Measurements from ENCODE around the gene C1S.
A peak's percentile ranks its signal among the peaks of the same experiment; 100 is the strongest.

Gene C1S

GRCh38 chr12:7018350-7019042, 42.0 kb upstream of the C1S start, which contains the start of gene LPCAT3 (continued):
- TF ChIP-seq PRDM2 (tag by site-specific recombination; IDR thresholded peaks at IDR 0.05; ENCODE audit: borderline replicate concordance): no peak
- TF ChIP-seq ZNF660 (tag by site-specific recombination; IDR thresholded peaks at IDR 0.05): peak; percentile 89; the same call in 1 of the 2 replicates
- no peak; the same call in 1 of the 2 replicates for TF ChIP-seq YY2 (tag by site-specific recombination; IDR thresholded peaks at IDR 0.05)
- peak; percentile 75; the same call in 1 of the 2 replicates for TF ChIP-seq KLF8 (tag by site-specific recombination; IDR thresholded peaks at IDR 0.05)
- no peak for TF ChIP-seq ZNF529 (tag by site-specific recombination; IDR thresholded peaks at IDR 0.05; ENCODE audit: insufficient replicate concordance)
- 0 out of 2 replicates have a peak, but pooled peaks have one; percentile 13 for TF ChIP-seq ZNF18 (tag by site-specific recombination; IDR thresholded peaks at IDR 0.05)
- TF ChIP-seq ZBTB10 (tag by site-specific recombination; IDR thresholded peaks at IDR 0.05): peak; percentile 97
- TF ChIP-seq ZNF391 (tag by site-specific recombination; IDR thresholded peaks at IDR 0.05; ENCODE audit: borderline replicate concordance, low read depth): no peak
- TF ChIP-seq IKZF3 (tag by site-specific recombination; IDR thresholded peaks at IDR 0.05): peak; percentile 79
- peak; percentile 32 for TF ChIP-seq ZNF394 (tag by site-specific recombination; IDR thresholded peaks at IDR 0.05; ENCODE audit: borderline replicate concordance)
- peak; percentile 88 for TF ChIP-seq SP3 (tag by site-specific recombination; IDR thresholded peaks at IDR 0.05)
- no peak for TF ChIP-seq KLF16 (tag by site-specific recombination; IDR thresholded peaks at IDR 0.05)
- TF ChIP-seq ZBTB8A (tag by site-specific recombination; IDR thresholded peaks at IDR 0.05): peak; percentile 99
- TF ChIP-seq SP7 (tag by site-specific recombination; IDR thresholded peaks at IDR 0.05): no peak; the same call in none of the 2 replicates
- TF ChIP-seq INSM2 (tag by site-specific recombination; IDR thresholded peaks at IDR 0.05): peak; percentile 60
- peak; percentile 67; the same call in 1 of the 2 replicates for TF ChIP-seq ZBTB44 (tag by site-specific recombination; IDR thresholded peaks at IDR 0.05)
- no peak; the same call in 1 of the 2 replicates for TF ChIP-seq ZFP69B (tag by site-specific recombination; IDR thresholded peaks at IDR 0.05)
- TF ChIP-seq ZNF26 (tag by site-specific recombination; IDR thresholded peaks at IDR 0.05): no peak
- no peak for TF ChIP-seq YY1 (tag by site-specific recombination; IDR thresholded peaks at IDR 0.05)
- no peak for TF ChIP-seq ZNF114 (tag by site-specific recombination; IDR thresholded peaks at IDR 0.05)
- no peak for TF ChIP-seq ZNF221 (tag by site-specific recombination; IDR thresholded peaks at IDR 0.05; ENCODE audit: borderline replicate concordance)
- TF ChIP-seq HOXC10 (CRISPR knock-in tag; IDR thresholded peaks at IDR 0.05): no peak
- TF ChIP-seq ZBTB17 (tag by site-specific recombination; IDR thresholded peaks at IDR 0.05): 0 out of 2 replicates have a peak, but pooled peaks have one; percentile 9
- peak; percentile 8; the same call in 1 of the 2 replicates for TF ChIP-seq ZNF600 (tag by site-specific recombination; IDR thresholded peaks at IDR 0.05)

Measured in HEK293 (cell line).